ENCODE measurements around the gene TSC2.

Gene TSC2

GRCh38 chr16:2063861-2064260, 16.1 kb downstream of the TSC2 start:
- in situ Hi-C loops (cut with HindIII; ENCODE audit: low sequenced_read_pairs) = no loop called here

GRCh38 chr16:2064368-2064945, 16.7 kb downstream of the TSC2 start:
- in situ Hi-C loops (cut with HindIII; ENCODE audit: low sequenced_read_pairs) = no loop called here

DNA sequence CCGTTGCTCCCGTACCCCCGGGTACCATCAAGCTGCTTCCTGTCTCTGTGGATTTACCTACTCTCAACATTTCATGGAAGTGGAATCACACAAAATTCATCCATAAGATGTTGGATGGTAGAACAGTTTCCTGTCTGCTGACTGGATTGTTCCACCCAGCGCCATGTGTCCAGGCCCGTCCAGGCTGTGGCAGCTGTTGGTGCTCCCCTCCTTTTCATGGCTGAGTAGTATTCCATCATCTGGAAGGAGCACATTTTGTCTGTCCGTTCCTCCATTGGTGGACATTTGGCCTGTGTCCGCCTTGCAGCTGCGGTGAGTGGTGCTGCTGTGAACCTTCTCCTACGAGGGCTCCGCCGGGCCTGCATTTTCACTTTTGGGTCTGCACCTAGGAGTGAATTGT, 18.4 kb downstream of the TSC2 start:
- in situ Hi-C loops (cut with HindIII; ENCODE audit: low sequenced_read_pairs) = no loop called here

- in situ Hi-C loops (cut with HindIII; ENCODE audit: low sequenced_read_pairs) = no loop called here
Measured at GRCh38 chr16:2070576-2071453, 23.0 kb downstream of the TSC2 start.

GRCh38 chr16:2071454-2072202, 23.8 kb downstream of the TSC2 start:
- in situ Hi-C loops (cut with HindIII; ENCODE audit: low sequenced_read_pairs) = no loop called here

- in situ Hi-C loops (cut with HindIII; ENCODE audit: low sequenced_read_pairs) = no loop called here
Measured at GRCh38 chr16:2072926-2073325, 25.1 kb downstream of the TSC2 start.

DNA sequence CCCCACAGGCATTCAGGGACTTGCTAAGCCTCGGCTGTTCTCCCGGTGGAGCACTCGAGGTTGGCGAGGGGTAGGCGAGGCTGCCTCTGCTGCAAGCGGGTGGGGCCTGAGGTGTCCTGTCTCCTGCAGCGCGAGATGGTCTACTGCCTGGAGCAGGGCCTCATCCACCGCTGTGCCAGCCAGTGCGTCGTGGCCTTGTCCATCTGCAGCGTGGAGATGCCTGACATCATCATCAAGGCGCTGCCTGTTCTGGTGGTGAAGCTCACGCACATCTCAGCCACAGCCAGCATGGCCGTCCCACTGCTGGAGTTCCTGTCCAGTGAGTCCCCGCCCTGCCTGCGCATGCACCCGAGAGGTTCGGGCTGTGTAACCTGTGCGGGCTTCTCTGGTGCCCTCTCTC, 26.3 kb downstream of the TSC2 start:
- in situ Hi-C loops (cut with HindIII; ENCODE audit: low sequenced_read_pairs) = no loop called here

- in situ Hi-C loops (cut with HindIII; ENCODE audit: low sequenced_read_pairs) = loop anchor here (5.0 kb wide), 2 partner anchors 38 to 92 kb away; no protein-coding TSS in a partner anchor
Measured at GRCh38 chr16:2075631-2076030, 27.8 kb downstream of the TSC2 start.

- in situ Hi-C loops (cut with HindIII; ENCODE audit: low sequenced_read_pairs) = loop anchor here (5.0 kb wide), 2 partner anchors 39 to 91 kb away; no protein-coding TSS in a partner anchor
Measured at GRCh38 chr16:2076072-2076865, 28.5 kb downstream of the TSC2 start.

- in situ Hi-C loops (cut with HindIII; ENCODE audit: low sequenced_read_pairs) = loop anchor here (5.0 kb wide), 2 partner anchors 40 to 90 kb away; no protein-coding TSS in a partner anchor
Measured at GRCh38 chr16:2077016-2077415, 29.2 kb downstream of the TSC2 start.

- in situ Hi-C loops (cut with HindIII; ENCODE audit: low sequenced_read_pairs) = loop anchor here (5.0 kb wide), 2 partner anchors 40 to 90 kb away; no protein-coding TSS in a partner anchor
Measured at GRCh38 chr16:2077696-2078095, 29.9 kb downstream of the TSC2 start.

- in situ Hi-C loops (cut with HindIII; ENCODE audit: low sequenced_read_pairs) = loop anchor here (5.0 kb wide), 2 partner anchors 41 to 89 kb away; no protein-coding TSS in a partner anchor
Measured at GRCh38 chr16:2078096-2078495, 30.3 kb downstream of the TSC2 start.

DNA sequence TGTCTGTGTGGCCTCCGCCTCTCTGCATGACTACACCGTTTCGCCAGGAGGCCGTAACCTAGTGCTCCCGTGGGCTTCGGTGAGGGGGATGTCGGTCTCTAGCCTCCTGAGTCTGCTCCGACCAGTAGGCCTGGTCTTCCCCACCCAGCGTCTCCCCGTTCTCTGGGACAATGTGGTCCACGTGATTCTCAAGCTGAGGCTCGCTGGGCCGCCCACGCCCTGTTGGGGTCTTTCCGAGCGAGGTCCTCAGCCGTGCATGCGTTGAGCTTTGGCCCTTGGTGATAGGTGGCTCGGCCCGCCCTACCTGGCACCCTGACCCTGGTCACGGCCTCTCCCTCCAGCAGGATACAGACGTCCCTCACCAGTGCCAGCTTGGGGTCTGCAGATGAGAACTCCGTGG, 30.9 kb downstream of the TSC2 start:
- in situ Hi-C loops (cut with HindIII; ENCODE audit: low sequenced_read_pairs) = loop anchor here (5.0 kb wide), 2 partner anchors 41 to 89 kb away; no protein-coding TSS in a partner anchor

GRCh38 chr16:2079311-2079800, 31.6 kb downstream of the TSC2 start:
- in situ Hi-C loops (cut with HindIII; ENCODE audit: low sequenced_read_pairs) = loop anchor here (5.0 kb wide), 2 partner anchors 42 to 88 kb away; no protein-coding TSS in a partner anchor

- in situ Hi-C loops (cut with HindIII; ENCODE audit: low sequenced_read_pairs) = loop anchor here (5.0 kb wide), 2 partner anchors 43 to 87 kb away; no protein-coding TSS in a partner anchor
Measured at GRCh38 chr16:2079991-2080390, 32.2 kb downstream of the TSC2 start.

DNA sequence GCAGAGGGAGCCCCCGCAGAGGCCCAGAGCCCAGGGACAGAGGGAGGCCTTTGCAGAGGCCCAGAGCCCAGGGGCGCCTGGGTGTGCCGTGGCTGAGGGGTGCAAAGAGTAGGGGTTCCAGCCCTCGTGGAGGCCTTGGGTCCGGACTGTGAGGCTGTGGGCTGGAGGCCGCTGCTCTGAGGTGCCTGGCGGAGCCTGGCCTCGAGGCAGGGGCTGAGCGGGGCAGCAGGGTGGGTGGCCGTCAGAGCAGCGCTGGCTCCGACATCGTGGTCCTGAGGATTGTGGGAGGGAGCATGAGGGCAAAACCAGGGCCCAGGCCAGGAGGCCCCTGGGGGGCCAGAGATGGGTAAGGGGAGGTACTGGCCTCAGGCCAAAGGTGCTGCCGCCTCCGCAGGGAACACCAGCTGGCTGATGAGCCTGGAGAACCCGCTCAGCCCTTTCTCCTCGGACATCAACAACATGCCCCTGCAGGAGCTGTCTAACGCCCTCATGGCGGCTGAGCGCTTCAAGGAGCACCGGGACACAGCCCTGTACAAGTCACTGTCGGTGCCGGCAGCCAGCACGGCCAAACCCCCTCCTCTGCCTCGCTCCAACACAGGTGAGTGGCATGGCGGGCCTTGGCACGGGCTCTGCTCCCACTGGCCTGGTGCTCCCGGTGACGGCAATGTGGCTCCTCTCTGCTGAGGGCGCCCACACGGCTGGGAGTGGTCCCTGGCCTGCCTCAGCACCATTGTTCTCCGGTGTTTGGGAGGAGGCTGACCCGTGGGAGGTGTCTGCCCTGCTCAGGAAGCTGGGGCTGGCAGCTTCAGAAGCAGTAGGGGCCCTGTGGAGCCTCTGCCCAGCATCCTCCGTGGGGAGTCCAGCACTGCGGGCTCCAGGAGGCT, 33.7 kb downstream of the TSC2 start:
- in situ Hi-C loops (cut with HindIII; ENCODE audit: low sequenced_read_pairs) = no loop called here

- in situ Hi-C loops (cut with HindIII; ENCODE audit: low sequenced_read_pairs) = no loop called here
Measured at GRCh38 chr16:2082171-2082982, 34.6 kb downstream of the TSC2 start.

DNA sequence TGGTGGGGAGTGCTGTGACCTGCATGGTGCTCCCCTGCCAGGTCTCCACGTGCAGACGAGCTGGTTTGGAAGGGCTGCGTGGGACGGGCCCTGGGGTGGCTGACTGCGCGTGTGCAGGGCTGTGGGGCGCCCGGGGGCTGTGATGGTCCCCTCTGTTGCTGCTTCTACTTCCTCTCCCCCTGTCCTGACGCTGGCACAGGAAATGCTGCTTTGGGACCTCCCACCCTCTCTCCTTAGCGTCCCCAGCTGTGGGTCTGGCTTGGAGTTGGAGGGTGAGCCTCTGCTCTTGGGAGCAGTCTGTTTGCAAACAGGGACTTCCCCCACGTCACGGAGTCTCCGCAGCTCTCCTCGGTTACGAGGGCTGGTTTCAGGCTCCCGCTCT, 35.2 kb downstream of the TSC2 start:
- in situ Hi-C loops (cut with HindIII; ENCODE audit: low sequenced_read_pairs) = no loop called here
